Stimulated activated CD8-positive, alpha-beta memory T cell treated with anti-CD3 and anti-CD28 coated beads, Interleukin-7, amount 100 ng/mL, for 24 hours (primary cell): ENCODE measurements around the gene OR3A2.
"Not testable (repeated sequence)": the region's sequence is repeated elsewhere in the genome, so short reads cannot be mapped to it uniquely, and the experiment has no call there.

Experiments used
- DNase-seq: peaks from one replicate; pipeline ENCODE4 v3.0.0-alpha.2; 2020; ENCODE audit warnings: low read depth

OR3A2 gene

GRCh38 chr17:3293548-3293947, 92.6 kb downstream of the OR3A2 start:
- not testable (repeated sequence) for DNase-seq

- DNase-seq: no peak
Measured at GRCh38 chr17:3282901-3283300, 103.2 kb downstream of the OR3A2 start.

GRCh38 chr17:3276126-3276525, 110.0 kb downstream of the OR3A2 start:
- no peak for DNase-seq

- no peak for DNase-seq
Measured at GRCh38 chr17:3271072-3271848, 114.8 kb downstream of the OR3A2 start.

- DNase-seq: no peak
Measured at GRCh38 chr17:3260600-3260999, 125.5 kb downstream of the OR3A2 start.

GRCh38 chr17:3260163-3260562, 125.9 kb downstream of the OR3A2 start:
- DNase-seq: no peak

GRCh38 chr17:3256575-3256974, 129.5 kb downstream of the OR3A2 start:
- no peak for DNase-seq

- DNase-seq: not testable (repeated sequence)
Measured at GRCh38 chr17:3249013-3249412, 137.1 kb downstream of the OR3A2 start.

- DNase-seq: not testable (repeated sequence)
Measured at GRCh38 chr17:3244841-3245240, 141.3 kb downstream of the OR3A2 start.

- not testable (repeated sequence) for DNase-seq
Measured at GRCh38 chr17:3241044-3241443, 145.1 kb downstream of the OR3A2 start.

GRCh38 chr17:3238685-3239084, 147.4 kb downstream of the OR3A2 start:
- not testable (repeated sequence) for DNase-seq

GRCh38 chr17:3232300-3232699, 153.8 kb downstream of the OR3A2 start:
- not testable (repeated sequence) for DNase-seq
